ENCODE measurements around the gene RPL31.

RPL31 gene

GRCh38 chr2:100995309-100996075, 6.6 kb upstream of the RPL31 start:
- ATAC-seq, result no peak
- TF ChIP-seq ISL1 (CRISPR knock-in tag; IDR thresholded peaks at IDR 0.05), result no peak
- no peak for TF ChIP-seq SNAI2 (CRISPR knock-in tag; IDR thresholded peaks at IDR 0.05)
- TF ChIP-seq CSRNP3 (CRISPR knock-in tag; IDR thresholded peaks at IDR 0.05), result no peak
- TF ChIP-seq ZNF8 (CRISPR knock-in tag; IDR thresholded peaks at IDR 0.05), result no peak
- no peak for TF ChIP-seq PATZ1 (CRISPR knock-in tag; IDR thresholded peaks at IDR 0.05; ENCODE audit: borderline replicate concordance)
- no peak for TF ChIP-seq ZNF70 (CRISPR knock-in tag; IDR thresholded peaks at IDR 0.05)
- no peak for TF ChIP-seq TOX (CRISPR knock-in tag; IDR thresholded peaks at IDR 0.05; ENCODE audit: borderline replicate concordance)
- TF ChIP-seq RARB (CRISPR knock-in tag; IDR thresholded peaks at IDR 0.05), result no peak
- no peak for TF ChIP-seq BACH2 (CRISPR knock-in tag; IDR thresholded peaks at IDR 0.05; ENCODE audit: borderline replicate concordance)
- TF ChIP-seq TCF4 (CRISPR knock-in tag; IDR thresholded peaks at IDR 0.05; ENCODE audit: borderline replicate concordance), result no peak
- no peak for TF ChIP-seq ZFP3 (CRISPR knock-in tag; IDR thresholded peaks at IDR 0.05)
- TF ChIP-seq PPARA (CRISPR knock-in tag; IDR thresholded peaks at IDR 0.05; ENCODE audit: borderline replicate concordance), result no peak
- no peak for TF ChIP-seq POU6F1 (CRISPR knock-in tag; IDR thresholded peaks at IDR 0.05; ENCODE audit: borderline replicate concordance, low read depth)
- no peak for TF ChIP-seq ESRRG (CRISPR knock-in tag; IDR thresholded peaks at IDR 0.05)
- TF ChIP-seq CSDC2 (CRISPR knock-in tag; IDR thresholded peaks at IDR 0.05), result no peak
- no peak for TF ChIP-seq OSR1 (CRISPR knock-in tag; IDR thresholded peaks at IDR 0.05)
- no peak for TF ChIP-seq TSHZ2 (CRISPR knock-in tag; IDR thresholded peaks at IDR 0.05)

- TF ChIP-seq CSDC2 (CRISPR knock-in tag; IDR thresholded peaks at IDR 0.05) (no peak), ISL1 (CRISPR knock-in tag; IDR thresholded peaks at IDR 0.05) (peak; percentile 23; the same call in 1 of the 2 replicates)
- no peak for ATAC-seq
Observed at GRCh38 chr2:100997509-100998234, 4.4 kb upstream of the RPL31 start.

GRCh38 chr2:100998235-100998573, 3.9 kb upstream of the RPL31 start:
- no peak for ATAC-seq
- TF ChIP-seq OSR1 (CRISPR knock-in tag; IDR thresholded peaks at IDR 0.05), result no peak
- no peak for TF ChIP-seq TOX (CRISPR knock-in tag; IDR thresholded peaks at IDR 0.05; ENCODE audit: borderline replicate concordance)
- TF ChIP-seq BACH2 (CRISPR knock-in tag; IDR thresholded peaks at IDR 0.05; ENCODE audit: borderline replicate concordance), result no peak
- TF ChIP-seq CSDC2 (CRISPR knock-in tag; IDR thresholded peaks at IDR 0.05), result no peak
- TF ChIP-seq CREB5 (CRISPR knock-in tag; IDR thresholded peaks at IDR 0.05; ENCODE audit: low read depth), result no peak
- TF ChIP-seq ESRRG (CRISPR knock-in tag; IDR thresholded peaks at IDR 0.05), result no peak
- TF ChIP-seq POU6F1 (CRISPR knock-in tag; IDR thresholded peaks at IDR 0.05; ENCODE audit: borderline replicate concordance, low read depth), result no peak
- TF ChIP-seq ZFP30 (CRISPR knock-in tag; IDR thresholded peaks at IDR 0.05), result no peak
- TF ChIP-seq ZFP3 (CRISPR knock-in tag; IDR thresholded peaks at IDR 0.05), result no peak
- no peak for TF ChIP-seq ZNF8 (CRISPR knock-in tag; IDR thresholded peaks at IDR 0.05)
- no peak for TF ChIP-seq SNAI2 (CRISPR knock-in tag; IDR thresholded peaks at IDR 0.05)
- TF ChIP-seq ZC3H10 (CRISPR knock-in tag; IDR thresholded peaks at IDR 0.05), result no peak
- no peak for TF ChIP-seq ZNF565 (CRISPR knock-in tag; conservative IDR thresholded peaks at IDR 0.05; ENCODE audit: low read depth)
- no peak for TF ChIP-seq ISL1 (CRISPR knock-in tag; IDR thresholded peaks at IDR 0.05)
- TF ChIP-seq RARB (CRISPR knock-in tag; IDR thresholded peaks at IDR 0.05), result no peak
- no peak for TF ChIP-seq ARNTL (CRISPR knock-in tag; IDR thresholded peaks at IDR 0.05; ENCODE audit: borderline replicate concordance, low read depth)
- no peak for TF ChIP-seq TCF4 (CRISPR knock-in tag; IDR thresholded peaks at IDR 0.05; ENCODE audit: borderline replicate concordance)

Measured in SK-N-SH treated with all-trans-retinoic acid at 6 μM for 48 hours (cell line).